ENCODE data around the gene SLN. TPM values are rescaled to one million over a fixed set of nuclear protein-coding genes. Genes with fewer than 3 reads are reported as not detected.

Gene SLN
- total and polyA plus RNA-seq, 10 of the 15 experiments (the other 5 are each of a cell fraction or from before 2014, with no cell fraction given): 0.39 TPM; not detected in 9

DNA sequence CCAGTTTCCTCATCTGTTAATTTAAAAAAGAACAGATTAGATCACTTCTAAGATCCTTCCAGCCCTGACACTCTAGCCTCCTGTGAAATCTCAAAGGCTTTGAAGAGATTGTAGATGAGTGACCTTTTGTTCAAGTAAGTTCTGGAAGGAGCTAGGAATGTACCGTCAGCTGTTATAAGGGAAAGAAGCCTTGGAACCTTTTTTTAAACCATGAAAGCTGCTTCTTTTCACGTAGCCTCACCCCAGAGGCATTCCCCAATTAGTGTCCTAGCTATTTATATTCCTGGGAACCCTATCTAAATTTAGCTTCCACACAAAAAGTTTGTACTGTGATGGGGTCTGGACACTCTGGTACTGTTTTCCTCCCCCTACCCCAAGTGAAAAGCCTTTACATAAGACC is 35.8 kb upstream of the SLN start:
- Histone ChIP-seq H3K9ac (ENCODE audit: control insufficient read depth, insufficient read depth, low read length) (no peak overlapping the region), H2AFZ (ENCODE audit: control insufficient read depth, low read depth, low read length) (no peak overlapping the region), H4K20me1 (ENCODE audit: control insufficient read depth, insufficient read depth) (no peaks in the 10 kb centered on the region), H3K4me1 (ENCODE audit: control insufficient read depth, insufficient read depth, low read length) (no peaks in the 10 kb centered on the region), H3K4me3 (no peak overlapping the region), H3K9me3 (replicated peaks; ENCODE audit: control insufficient read depth, insufficient read depth, low read length) (no peaks in the 10 kb centered on the region), H3K36me3 (ENCODE audit: control insufficient read depth in 2 of 2, insufficient read depth in 2 of 2, low read length in 1 of 2) (no peaks in the 10 kb centered on the region), H3K27me3 (replicated peaks in 1 of 2; ENCODE audit: control insufficient read depth in 2 of 2, insufficient read depth in 2 of 2, low read length in 1 of 2) (no peaks in the 10 kb centered on the region; a peak in 1 of 4 replicates), H3K4me2 (ENCODE audit: control insufficient read depth, insufficient read depth) (no peak overlapping the region), H3K79me2 (ENCODE audit: control insufficient read depth, insufficient read depth, low read length) (no peaks in the 10 kb centered on the region), H3K27ac (ENCODE audit: control insufficient read depth, insufficient read depth) (no peak overlapping the region)
- no peak for FAIRE-seq
- WGBS (ENCODE audit: insufficient coverage, insufficient replicate concordance, low lambda C conversion rate, missing lambda C conversion rate): 55% methylated on average over 2 of the region's 2 CpGs
- ChIA-PET CTCF (interaction anchor here (1.2 to 4.7 kb wide), 3 partner anchors 11 to 151 kb away, joined by 3 to 23 read pairs (median 4); no protein-coding TSS in a partner anchor), SMC1A (ENCODE audit: uncharacterized antibody, unreplicated experiment) (interaction anchor here (1.3 to 1.4 kb wide), 2 partner anchors 56 to 151 kb away, joined by 4 read pairs; no protein-coding TSS in a partner anchor), RAD21 (ENCODE audit: unreplicated experiment) (interaction anchor here (0.6 kb wide), 1 partner anchor 74 kb away, joined by 3 read pairs; no protein-coding TSS in a partner anchor), POLR2A (no interaction called here)
- no peak for ATAC-seq
- intact Hi-C loops (cut with micrococcal nuclease; ENCODE audit: unreplicated experiment): no loop called here
- in situ Hi-C loops (cut with MboI): no loop called here
- no TSS peak for BruUV-seq (replicated peaks)
- DNase-seq (ENCODE audit: low read depth, low spot score): no peak
- TF ChIP-seq, protein P1, sequence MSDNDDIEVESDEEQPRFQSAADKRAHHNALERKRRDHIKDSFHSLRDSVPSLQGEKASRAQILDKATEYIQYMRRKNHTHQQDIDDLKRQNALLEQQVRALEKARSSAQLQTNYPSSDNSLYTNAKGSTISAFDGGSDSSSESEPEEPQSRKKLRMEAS (IDR thresholded peaks at IDR 0.05; ENCODE audit: low read depth, low read length): no peak
- no peak for TF ChIP-seq SREBF2 (IDR thresholded peaks at IDR 0.05; ENCODE audit: low read length)
- TF ChIP-seq ZNF274 (IDR thresholded peaks at IDR 0.05; ENCODE audit: insufficient read depth, insufficient read length): no peak
- TF ChIP-seq, protein P2, sequence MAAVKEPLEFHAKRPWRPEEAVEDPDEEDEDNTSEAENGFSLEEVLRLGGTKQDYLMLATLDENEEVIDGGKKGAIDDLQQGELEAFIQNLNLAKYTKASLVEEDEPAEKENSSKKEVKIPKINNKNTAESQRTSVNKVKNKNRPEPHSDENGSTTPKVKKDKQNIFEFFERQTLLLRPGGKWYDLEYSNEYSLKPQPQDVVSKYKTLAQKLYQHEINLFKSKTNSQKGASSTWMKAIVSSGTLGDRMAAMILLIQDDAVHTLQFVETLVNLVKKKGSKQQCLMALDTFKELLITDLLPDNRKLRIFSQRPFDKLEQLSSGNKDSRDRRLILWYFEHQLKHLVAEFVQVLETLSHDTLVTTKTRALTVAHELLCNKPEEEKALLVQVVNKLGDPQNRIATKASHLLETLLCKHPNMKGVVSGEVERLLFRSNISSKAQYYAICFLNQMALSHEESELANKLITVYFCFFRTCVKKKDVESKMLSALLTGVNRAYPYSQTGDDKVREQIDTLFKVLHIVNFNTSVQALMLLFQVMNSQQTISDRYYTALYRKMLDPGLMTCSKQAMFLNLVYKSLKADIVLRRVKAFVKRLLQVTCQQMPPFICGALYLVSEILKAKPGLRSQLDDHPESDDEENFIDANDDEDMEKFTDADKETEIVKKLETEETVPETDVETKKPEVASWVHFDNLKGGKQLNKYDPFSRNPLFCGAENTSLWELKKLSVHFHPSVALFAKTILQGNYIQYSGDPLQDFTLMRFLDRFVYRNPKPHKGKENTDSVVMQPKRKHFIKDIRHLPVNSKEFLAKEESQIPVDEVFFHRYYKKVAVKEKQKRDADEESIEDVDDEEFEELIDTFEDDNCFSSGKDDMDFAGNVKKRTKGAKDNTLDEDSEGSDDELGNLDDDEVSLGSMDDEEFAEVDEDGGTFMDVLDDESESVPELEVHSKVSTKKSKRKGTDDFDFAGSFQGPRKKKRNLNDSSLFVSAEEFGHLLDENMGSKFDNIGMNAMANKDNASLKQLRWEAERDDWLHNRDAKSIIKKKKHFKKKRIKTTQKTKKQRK (IDR thresholded peaks at IDR 0.05; ENCODE audit: low read depth, low read length): no peak
- TF ChIP-seq IKZF1 (conservative IDR thresholded peaks at IDR 0.05): no peak
- no peak for TF ChIP-seq NRF1 (conservative IDR thresholded peaks at IDR 0.05; ENCODE audit: low read depth, low read length)
- TF ChIP-seq SUPT20H (IDR thresholded peaks at IDR 0.05; ENCODE audit: borderline replicate concordance, control insufficient read depth, low read depth, low read length): no peak
- TF ChIP-seq, protein P3, sequence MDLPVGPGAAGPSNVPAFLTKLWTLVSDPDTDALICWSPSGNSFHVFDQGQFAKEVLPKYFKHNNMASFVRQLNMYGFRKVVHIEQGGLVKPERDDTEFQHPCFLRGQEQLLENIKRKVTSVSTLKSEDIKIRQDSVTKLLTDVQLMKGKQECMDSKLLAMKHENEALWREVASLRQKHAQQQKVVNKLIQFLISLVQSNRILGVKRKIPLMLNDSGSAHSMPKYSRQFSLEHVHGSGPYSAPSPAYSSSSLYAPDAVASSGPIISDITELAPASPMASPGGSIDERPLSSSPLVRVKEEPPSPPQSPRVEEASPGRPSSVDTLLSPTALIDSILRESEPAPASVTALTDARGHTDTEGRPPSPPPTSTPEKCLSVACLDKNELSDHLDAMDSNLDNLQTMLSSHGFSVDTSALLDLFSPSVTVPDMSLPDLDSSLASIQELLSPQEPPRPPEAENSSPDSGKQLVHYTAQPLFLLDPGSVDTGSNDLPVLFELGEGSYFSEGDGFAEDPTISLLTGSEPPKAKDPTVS (IDR thresholded peaks at IDR 0.05; ENCODE audit: low read depth, low read length): no peak
- TF ChIP-seq ZNF207 (IDR thresholded peaks at IDR 0.05; ENCODE audit: borderline replicate concordance): no peak
- TF ChIP-seq, protein P4, sequence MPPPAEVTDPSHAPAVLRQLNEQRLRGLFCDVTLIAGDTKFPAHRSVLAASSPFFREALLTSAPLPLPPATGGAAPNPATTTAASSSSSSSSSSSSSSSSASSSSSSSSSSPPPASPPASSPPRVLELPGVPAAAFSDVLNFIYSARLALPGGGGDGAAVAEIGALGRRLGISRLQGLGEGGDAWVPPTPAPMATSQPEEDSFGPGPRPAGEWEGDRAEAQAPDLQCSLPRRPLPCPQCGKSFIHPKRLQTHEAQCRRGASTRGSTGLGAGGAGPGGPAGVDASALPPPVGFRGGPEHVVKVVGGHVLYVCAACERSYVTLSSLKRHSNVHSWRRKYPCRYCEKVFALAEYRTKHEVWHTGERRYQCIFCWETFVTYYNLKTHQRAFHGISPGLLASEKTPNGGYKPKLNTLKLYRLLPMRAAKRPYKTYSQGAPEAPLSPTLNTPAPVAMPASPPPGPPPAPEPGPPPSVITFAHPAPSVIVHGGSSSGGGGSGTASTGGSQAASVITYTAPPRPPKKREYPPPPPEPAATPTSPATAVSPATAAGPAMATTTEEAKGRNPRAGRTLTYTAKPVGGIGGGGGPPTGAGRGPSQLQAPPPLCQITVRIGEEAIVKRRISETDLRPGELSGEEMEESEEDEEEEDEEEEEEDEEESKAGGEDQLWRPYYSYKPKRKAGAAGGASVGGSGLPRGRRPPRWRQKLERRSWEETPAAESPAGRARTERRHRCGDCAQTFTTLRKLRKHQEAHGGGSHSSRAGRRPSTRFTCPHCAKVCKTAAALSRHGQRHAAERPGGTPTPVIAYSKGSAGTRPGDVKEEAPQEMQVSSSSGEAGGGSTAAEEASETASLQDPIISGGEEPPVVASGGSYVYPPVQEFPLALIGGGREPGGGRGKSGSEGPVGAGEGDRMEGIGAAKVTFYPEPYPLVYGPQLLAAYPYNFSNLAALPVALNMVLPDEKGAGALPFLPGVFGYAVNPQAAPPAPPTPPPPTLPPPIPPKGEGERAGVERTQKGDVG (CRISPR knock-in tag; IDR thresholded peaks at IDR 0.05): no peak
- TF ChIP-seq, protein P5, sequence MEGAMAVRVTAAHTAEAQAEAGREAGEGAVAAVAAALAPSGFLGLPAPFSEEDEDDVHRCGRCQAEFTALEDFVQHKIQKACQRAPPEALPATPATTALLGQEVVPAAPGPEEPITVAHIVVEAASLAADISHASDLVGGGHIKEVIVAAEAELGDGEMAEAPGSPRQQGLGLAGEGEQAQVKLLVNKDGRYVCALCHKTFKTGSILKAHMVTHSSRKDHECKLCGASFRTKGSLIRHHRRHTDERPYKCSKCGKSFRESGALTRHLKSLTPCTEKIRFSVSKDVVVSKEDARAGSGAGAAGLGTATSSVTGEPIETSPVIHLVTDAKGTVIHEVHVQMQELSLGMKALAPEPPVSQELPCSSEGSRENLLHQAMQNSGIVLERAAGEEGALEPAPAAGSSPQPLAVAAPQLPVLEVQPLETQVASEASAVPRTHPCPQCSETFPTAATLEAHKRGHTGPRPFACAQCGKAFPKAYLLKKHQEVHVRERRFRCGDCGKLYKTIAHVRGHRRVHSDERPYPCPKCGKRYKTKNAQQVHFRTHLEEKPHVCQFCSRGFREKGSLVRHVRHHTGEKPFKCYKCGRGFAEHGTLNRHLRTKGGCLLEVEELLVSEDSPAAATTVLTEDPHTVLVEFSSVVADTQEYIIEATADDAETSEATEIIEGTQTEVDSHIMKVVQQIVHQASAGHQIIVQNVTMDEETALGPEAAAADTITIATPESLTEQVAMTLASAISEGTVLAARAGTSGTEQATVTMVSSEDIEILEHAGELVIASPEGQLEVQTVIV (IDR thresholded peaks at IDR 0.05; ENCODE audit: borderline replicate concordance, partially characterized antibody): no peak
- TF ChIP-seq, protein P6, sequence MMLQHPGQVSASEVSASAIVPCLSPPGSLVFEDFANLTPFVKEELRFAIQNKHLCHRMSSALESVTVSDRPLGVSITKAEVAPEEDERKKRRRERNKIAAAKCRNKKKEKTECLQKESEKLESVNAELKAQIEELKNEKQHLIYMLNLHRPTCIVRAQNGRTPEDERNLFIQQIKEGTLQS (IDR thresholded peaks at IDR 0.05; ENCODE audit: borderline replicate concordance, extremely low read depth, low read depth, low read length): no peak

Data from GM12878 (cell line).